ENCODE measurements around the gene SSC4D.

The SSC4D gene

DNA sequence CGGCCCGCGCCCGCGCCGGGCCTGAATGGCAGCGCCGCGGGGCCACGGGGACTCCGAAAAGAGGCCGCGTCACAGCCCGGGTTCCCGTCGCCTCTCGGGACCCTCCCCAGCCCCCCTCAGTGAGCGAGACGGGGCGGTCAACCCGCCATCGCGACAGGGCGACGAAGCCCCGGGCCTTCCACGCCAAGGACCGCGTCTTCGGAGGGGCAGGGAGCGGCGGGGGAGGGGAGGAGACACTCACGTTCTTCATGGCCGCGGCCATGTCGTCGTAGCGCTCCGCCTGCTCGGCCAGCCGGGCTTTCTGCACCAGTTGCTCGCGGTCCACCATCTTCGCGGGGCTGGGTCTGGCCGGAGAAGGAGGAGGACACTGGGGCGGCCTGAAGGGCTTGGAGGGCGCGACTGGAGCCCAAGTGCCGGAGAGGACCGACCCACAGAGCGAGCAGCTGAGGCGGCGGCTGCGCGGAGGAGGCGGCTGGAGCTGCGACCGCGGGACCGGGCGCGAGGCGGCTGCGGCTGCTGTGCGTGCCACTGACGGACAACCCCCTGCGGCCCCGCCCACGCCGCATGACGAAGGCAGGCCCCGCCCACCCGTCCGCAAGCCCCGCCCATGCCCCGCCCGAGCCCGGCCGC lies 50.9 kb downstream of the SSC4D start, which contains the start of gene YWHAG:
Gene YWHAG (minus strand): TSS at position 511 of the 630 bp plus-strand sequence. CDS start 183 bp downstream, at position 328.
- ATAC-seq (ENCODE audit: low read depth) (peak; percentile 74), DNase-seq (ENCODE audit: low spot score in 2 of 2) (peak; percentile 87 to 93)
- Mint-ChIP-seq H3K4me1 (peaks cover 25% of the 10 kb centered on the region), H3K9me3 (no peaks in the 10 kb centered on the region), H3K36me3 (peaks cover 10% of the 10 kb centered on the region), H3K4me3 (peak within 1 kb of the TSS; percentile 97), H3K27me3 (no peaks in the 10 kb centered on the region), H3K27ac (peak within 1 kb of the TSS; percentile 97)

DNA sequence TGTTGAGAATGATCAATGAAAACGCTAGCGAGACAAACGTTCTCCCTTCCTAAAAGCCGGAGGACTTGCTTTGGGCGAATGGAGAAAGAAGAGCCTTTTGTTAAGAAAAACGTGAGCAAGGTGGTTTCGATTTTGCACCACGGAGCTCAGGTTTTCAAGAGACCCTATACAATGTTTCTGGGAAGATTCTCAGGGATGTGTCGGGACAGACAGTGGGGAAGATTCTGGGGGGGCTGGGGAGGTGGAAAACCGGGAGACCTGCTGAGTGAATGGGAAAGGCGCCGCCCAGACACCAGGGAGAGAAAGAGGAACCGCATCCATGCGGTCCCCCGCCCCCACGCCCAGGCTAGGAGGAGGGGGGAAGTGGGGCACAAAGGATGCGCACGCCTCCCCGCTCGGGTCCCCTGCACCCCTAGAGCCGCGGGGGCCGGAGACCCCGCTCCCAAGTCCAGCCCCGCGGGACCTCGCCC lies 51.5 kb downstream of the SSC4D start:
- peak overlapping the region; percentile 97 for H3K27ac Mint-ChIP-seq
- peaks cover 10% of the 10 kb centered on the region for H3K36me3 Mint-ChIP-seq
- H3K9me3 Mint-ChIP-seq = no peaks in the 10 kb centered on the region
- H3K27me3 Mint-ChIP-seq = no peaks in the 10 kb centered on the region
- peak overlapping the region; percentile 87 for H3K4me3 Mint-ChIP-seq
- peaks cover 25% of the 10 kb centered on the region for H3K4me1 Mint-ChIP-seq
- DNase-seq (ENCODE audit: low spot score in 2 of 2) = peak; percentile 59 to 63
- peak; percentile 28 for ATAC-seq (ENCODE audit: low read depth)

DNA sequence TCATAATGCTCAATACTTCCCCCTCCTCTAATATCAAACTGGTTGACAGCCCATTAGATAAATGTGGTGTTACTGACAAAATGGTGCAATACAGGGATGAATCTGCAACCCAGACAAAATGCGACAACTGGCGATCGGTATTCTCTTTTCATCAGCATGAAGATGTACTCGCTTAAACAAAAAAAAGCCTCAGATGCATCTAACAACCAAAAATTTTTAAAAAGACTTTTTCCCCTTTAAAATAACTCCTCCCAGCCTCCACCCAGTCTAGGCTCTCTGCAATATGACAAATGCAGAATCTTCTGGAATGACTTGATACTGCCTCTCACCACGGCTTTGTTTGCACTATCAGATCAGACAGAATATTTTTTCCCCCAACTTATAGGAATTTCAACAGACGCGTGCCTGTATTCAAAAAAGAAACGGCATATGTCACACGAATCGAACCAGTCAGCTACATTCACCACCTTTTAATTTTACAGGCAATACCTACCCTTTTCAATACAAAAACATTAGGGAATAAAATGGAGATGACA lies 52.0 kb downstream of the SSC4D start:
- H3K4me3 Mint-ChIP-seq = peak overlapping the region; percentile 87
- H3K9me3 Mint-ChIP-seq = no peaks in the 10 kb centered on the region

DNA sequence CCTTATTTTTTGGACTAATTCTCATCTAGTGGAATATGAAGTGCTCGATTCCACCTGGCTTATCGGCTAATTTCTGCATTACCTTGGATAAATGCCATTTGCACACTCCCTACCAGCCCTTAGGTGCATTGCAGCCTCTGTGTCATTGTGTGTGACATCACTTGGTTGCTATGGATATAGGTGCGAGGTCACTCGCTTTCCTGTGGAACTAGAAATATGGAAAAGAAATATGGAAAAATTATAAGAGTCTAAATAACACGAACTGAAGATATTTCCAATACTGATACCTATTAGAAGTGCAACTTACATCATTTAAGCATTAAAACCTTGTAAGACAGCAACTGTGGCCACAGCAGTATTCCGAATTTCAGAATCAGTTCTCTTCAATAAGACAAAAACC lies 52.7 kb downstream of the SSC4D start:
- H3K27me3 Mint-ChIP-seq = no peaks in the 10 kb centered on the region
- H3K36me3 Mint-ChIP-seq = peaks cover 10% of the 10 kb centered on the region
- no peak overlapping the region for H3K27ac Mint-ChIP-seq
- ATAC-seq (ENCODE audit: low read depth) (no peak), DNase-seq (ENCODE audit: low spot score in 2 of 2) (no peak)
- no peaks in the 10 kb centered on the region for H3K9me3 Mint-ChIP-seq
- peak overlapping the region; percentile 87 for H3K4me3 Mint-ChIP-seq
- H3K4me1 Mint-ChIP-seq = peaks cover 30% of the 10 kb centered on the region

More for the DNA sequence above, 52.0 kb downstream of the SSC4D start:
- no peak for ATAC-seq (ENCODE audit: low read depth)
- no peak for DNase-seq (ENCODE audit: low spot score in 2 of 2)
- Mint-ChIP-seq H3K27me3 (no peaks in the 10 kb centered on the region), H3K4me1 (peaks cover 25% of the 10 kb centered on the region), H3K27ac (peak overlapping the region; percentile 97), H3K36me3 (peaks cover 10% of the 10 kb centered on the region)

DNA sequence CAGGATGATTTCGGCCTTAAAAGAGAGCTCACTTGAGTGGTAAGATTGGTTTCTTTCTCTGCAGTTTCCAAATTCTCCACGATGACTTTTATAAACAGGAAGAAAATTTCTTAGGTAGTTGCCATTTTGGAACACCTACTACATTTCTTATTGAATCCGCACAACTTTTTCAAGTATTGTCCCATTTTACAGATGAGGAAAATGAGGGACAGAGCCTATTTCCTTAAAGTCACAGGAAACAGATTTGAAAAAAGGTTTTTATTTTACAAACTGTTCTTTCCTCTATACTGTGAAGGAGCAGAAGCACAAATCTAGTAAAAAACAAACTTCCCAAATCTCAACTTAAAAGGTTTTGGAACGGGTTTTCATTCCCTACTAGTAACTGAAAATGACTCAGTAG lies 53.4 kb downstream of the SSC4D start:
- ATAC-seq (ENCODE audit: low read depth) (no peak), DNase-seq (ENCODE audit: low spot score in 2 of 2) (no peak)
- peaks cover 12% of the 10 kb centered on the region for H3K36me3 Mint-ChIP-seq
- no peak overlapping the region for H3K27ac Mint-ChIP-seq
- H3K4me3 Mint-ChIP-seq = no peak overlapping the region
- H3K27me3 Mint-ChIP-seq = no peaks in the 10 kb centered on the region
- peaks cover 36% of the 10 kb centered on the region for H3K4me1 Mint-ChIP-seq
- no peaks in the 10 kb centered on the region for H3K9me3 Mint-ChIP-seq

DNA sequence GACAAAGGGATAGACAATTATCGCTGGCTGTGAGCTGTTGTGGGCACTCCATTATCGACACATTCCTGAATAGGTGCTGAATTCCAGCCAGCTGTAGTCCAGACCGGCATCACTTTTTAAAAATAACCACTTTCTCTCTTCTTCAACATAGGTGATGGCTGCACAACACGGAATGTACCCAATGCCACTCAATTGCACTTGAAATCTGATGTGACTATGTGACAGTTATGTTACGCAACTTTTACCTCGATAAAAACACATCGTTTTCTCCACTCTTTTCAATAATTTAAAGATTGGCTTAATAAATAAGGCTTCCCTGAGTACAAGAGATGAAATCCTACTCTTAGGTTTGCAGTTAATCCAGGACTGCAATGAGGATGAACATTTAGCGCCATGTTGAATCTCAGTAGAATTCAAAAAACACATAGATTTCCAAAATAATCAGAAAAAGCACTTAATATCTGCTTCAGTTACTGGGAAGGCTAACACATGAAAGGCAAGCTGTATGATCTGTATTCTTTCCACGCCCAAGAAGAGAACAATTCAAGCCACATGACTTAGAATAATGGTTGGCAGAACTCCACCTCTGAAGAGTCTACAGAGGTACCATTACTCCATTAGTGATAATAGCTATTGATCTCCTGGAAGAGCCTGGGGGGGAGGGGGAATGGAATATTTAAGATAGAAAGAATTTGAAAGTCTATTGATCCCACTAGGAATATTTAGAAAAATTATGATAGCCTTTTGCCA lies 54.3 kb downstream of the SSC4D start:
- ATAC-seq (ENCODE audit: low read depth) (no peak), DNase-seq (ENCODE audit: low spot score in 2 of 2) (no peak)
- H3K36me3 Mint-ChIP-seq = peaks cover 13% of the 10 kb centered on the region
- no peaks in the 10 kb centered on the region for H3K9me3 Mint-ChIP-seq
- no peaks in the 10 kb centered on the region for H3K27me3 Mint-ChIP-seq
- H3K27ac Mint-ChIP-seq = no peak overlapping the region
- peaks cover 37% of the 10 kb centered on the region for H3K4me1 Mint-ChIP-seq
- no peak overlapping the region for H3K4me3 Mint-ChIP-seq

DNA sequence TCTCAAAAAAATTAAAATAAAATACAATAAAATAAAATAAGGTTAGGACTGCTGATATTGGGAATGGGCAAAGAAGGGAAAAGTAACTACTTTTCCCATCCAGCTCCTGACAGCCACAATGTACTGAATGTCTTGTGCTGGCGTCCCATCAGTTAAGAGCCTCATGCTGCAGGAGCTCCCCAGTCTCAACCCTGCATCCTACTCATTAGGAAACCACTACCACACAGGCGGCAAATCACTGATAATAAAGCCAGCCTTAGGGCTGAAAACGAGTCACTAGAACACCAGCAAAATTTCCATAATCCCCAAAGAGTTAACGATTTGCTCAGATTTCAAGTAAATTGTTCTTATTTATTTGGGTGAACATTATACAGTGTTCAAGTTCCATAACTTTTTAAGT lies 55.0 kb downstream of the SSC4D start:
- no peak for DNase-seq (ENCODE audit: low spot score in 2 of 2)
- ATAC-seq (ENCODE audit: low read depth) = no peak
- Mint-ChIP-seq H3K4me3 (no peak overlapping the region), H3K36me3 (peaks cover 13% of the 10 kb centered on the region), H3K27me3 (no peaks in the 10 kb centered on the region), H3K4me1 (peaks cover 34% of the 10 kb centered on the region), H3K27ac (no peak overlapping the region), H3K9me3 (no peaks in the 10 kb centered on the region)

DNA sequence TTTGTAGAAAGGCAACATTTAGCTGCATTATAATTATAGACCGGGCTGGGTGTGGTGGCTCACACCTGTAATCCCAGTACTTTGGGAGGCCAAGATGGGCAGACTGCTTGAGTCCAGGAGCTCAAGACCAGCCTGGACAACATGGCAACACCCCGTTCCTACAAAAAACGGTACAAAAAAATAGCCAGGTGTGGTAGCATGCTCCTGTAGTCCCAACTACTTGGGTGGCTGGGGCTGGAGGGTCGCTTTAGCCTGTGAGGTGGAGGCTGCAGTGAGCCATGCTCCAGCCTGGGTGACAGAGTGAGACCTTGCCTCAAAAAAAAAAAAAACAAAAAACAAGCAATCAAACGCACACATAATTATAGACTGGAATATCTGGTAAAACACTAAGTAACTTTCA lies 55.8 kb downstream of the SSC4D start:
- Mint-ChIP-seq H3K27ac (no peak overlapping the region), H3K4me3 (no peak overlapping the region), H3K27me3 (no peaks in the 10 kb centered on the region), H3K36me3 (peaks cover 15% of the 10 kb centered on the region), H3K9me3 (no peaks in the 10 kb centered on the region), H3K4me1 (peaks cover 36% of the 10 kb centered on the region)
- no peak for ATAC-seq (ENCODE audit: low read depth)
- no peak for DNase-seq (ENCODE audit: low spot score in 2 of 2)

DNA sequence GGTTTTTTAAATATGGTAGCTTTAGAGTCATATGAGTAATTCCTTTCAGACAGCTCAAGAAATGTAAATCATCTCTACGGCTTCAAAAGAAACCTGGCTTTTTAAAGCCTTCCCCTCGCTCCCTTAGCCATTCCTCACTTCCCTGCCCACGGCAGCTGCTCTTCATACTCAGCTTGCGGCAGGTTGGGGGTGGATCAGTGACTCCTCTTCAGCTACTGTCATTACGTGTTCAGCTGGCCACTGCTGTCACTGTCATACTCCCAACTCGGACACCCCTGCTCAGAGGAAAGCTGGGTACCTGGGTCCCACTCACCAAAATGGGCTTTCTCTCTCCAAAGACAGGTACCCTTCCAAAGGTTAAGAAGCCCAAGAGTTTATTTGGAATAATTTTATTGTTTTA lies 57.3 kb downstream of the SSC4D start:
- H3K4me1 Mint-ChIP-seq = peaks cover 34% of the 10 kb centered on the region
- H3K27me3 Mint-ChIP-seq = no peaks in the 10 kb centered on the region
- peaks cover 21% of the 10 kb centered on the region for H3K36me3 Mint-ChIP-seq
- ATAC-seq (ENCODE audit: low read depth) (no peak), DNase-seq (ENCODE audit: low spot score in 2 of 2) (no peak)
- H3K4me3 Mint-ChIP-seq = peak overlapping the region; percentile 22
- no peaks in the 10 kb centered on the region for H3K9me3 Mint-ChIP-seq
- H3K27ac Mint-ChIP-seq = peak overlapping the region; percentile 58

DNA sequence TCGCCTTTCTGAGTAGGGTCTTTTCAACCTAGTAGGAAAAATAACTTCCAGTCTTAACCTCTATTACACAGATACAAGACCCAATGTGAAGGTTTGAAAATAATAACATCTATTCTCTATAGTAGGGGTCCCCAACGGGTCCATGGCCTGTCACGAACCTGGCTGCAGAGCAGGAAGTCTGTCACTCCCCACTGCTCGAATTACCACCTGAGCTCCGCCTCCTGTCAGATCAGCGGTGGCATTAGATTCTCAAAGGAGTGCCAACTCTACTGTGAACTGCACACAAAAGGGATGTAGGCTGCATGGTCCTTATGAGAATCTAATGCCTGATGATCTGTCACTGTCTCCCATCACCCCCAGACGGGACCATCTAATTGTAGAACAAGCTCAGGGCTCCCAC lies 58.1 kb downstream of the SSC4D start:
- H3K9me3 Mint-ChIP-seq = no peaks in the 10 kb centered on the region
- H3K4me3 Mint-ChIP-seq = no peak overlapping the region
- ATAC-seq (ENCODE audit: low read depth) (no peak), DNase-seq (ENCODE audit: low spot score in 2 of 2) (no peak)
- no peak overlapping the region for H3K27ac Mint-ChIP-seq
- H3K4me1 Mint-ChIP-seq = peaks cover 38% of the 10 kb centered on the region
- H3K27me3 Mint-ChIP-seq = no peaks in the 10 kb centered on the region
- peaks cover 29% of the 10 kb centered on the region for H3K36me3 Mint-ChIP-seq

DNA sequence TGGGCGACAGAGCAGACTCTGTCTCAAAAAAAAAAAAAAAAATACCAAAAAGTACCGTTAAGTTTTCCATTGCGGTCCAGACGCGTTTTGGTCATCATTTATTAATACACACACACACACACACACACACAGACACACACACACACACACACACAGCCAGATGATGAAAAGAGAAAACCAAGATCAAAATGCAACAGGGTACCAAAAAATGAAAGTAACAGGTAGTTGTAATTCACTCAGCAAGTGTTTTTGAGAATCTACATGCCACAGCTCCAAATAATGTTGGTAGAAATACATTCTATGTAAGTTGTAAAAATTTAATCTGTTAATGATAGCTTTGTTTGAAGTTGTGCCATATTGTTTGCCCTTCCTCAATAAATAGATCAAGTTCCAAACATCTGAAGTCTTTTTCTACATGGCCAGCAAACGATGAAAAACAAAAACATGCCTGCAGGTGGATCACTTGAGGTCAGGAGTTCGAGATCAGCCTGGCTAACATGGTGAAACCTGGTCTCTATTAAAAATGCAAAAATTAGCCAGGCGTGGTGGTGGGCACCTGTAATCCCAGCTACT lies 60.1 kb downstream of the SSC4D start:
- H3K27ac Mint-ChIP-seq = no peak overlapping the region
- no peaks in the 10 kb centered on the region for H3K27me3 Mint-ChIP-seq
- H3K9me3 Mint-ChIP-seq = no peaks in the 10 kb centered on the region
- H3K36me3 Mint-ChIP-seq = peaks cover 31% of the 10 kb centered on the region
- H3K4me1 Mint-ChIP-seq = peaks cover 34% of the 10 kb centered on the region
- no peak for ATAC-seq (ENCODE audit: low read depth)
- DNase-seq (ENCODE audit: low spot score in 2 of 2) = no peak
- H3K4me3 Mint-ChIP-seq = no peak overlapping the region

DNA sequence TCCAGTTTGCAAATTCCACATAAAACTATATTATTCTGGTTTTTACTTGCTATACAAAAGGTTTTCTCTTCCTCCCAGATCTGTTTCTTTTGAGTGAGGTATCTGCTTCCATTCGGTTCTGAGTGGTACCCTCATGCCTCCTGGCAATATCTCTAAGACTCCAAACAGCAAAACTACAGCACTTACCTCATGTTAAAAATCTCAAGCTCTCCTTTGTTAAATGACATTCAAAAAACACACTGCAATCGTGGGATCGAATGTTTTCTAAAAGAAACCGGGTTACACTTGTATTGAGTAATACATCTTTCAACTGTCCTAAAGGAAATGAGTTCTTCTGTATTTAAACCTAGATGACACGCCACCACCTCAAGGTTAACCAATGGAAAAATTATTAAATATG lies 61.8 kb downstream of the SSC4D start:
- Mint-ChIP-seq H3K9me3 (no peaks in the 10 kb centered on the region), H3K36me3 (peaks cover 37% of the 10 kb centered on the region), H3K27ac (no peak overlapping the region), H3K4me3 (no peak overlapping the region), H3K27me3 (no peaks in the 10 kb centered on the region), H3K4me1 (peaks cover 40% of the 10 kb centered on the region)
- DNase-seq (ENCODE audit: low spot score in 2 of 2) (no peak), ATAC-seq (ENCODE audit: low read depth) (no peak)

DNA sequence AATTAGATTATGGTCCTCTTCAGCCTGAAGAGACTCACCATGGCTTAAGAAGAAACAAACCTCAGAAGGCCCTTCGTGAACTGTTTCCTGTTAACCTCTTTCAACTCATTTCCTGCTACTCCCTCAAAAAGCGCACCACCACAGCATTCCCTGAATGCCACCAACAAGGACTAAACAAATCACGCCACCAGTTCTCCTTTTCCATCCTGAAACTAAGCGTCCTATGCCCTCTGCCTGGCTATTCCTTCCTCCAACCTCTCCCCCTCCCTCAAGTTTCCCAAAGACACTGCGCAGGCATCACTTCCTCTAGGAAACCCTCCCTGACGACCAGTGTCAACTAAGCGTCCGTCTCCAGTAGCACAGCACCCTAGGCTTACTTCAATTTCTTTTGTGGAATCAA lies 62.7 kb downstream of the SSC4D start:
- Mint-ChIP-seq H3K27ac (no peak overlapping the region), H3K9me3 (no peaks in the 10 kb centered on the region), H3K36me3 (peaks cover 41% of the 10 kb centered on the region), H3K4me1 (peaks cover 43% of the 10 kb centered on the region), H3K27me3 (no peaks in the 10 kb centered on the region), H3K4me3 (no peak overlapping the region)
- ATAC-seq (ENCODE audit: low read depth) (no peak), DNase-seq (ENCODE audit: low spot score in 2 of 2) (no peak)

DNA sequence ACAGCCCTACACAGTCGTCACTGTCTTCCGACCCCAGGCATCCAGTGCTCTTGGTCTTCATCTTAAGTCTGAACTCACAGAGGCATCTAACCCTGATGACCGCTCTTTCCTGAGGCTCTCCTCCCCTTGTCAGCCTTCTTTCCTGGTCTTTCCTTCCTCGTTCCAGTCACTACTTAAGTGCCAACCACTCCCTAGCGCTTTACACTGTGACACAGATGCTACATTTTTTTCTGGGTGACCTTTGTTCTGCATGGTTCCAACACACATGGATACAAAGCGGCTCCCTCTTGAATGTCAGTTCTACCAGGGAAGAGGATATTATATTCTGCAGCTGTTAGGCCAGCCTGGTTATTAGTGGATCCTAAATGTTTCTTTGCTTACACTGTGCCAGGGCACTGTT lies 63.4 kb downstream of the SSC4D start:
- Mint-ChIP-seq H3K27ac (no peak overlapping the region), H3K9me3 (no peaks in the 10 kb centered on the region), H3K27me3 (no peaks in the 10 kb centered on the region), H3K36me3 (peaks cover 40% of the 10 kb centered on the region), H3K4me1 (peaks cover 38% of the 10 kb centered on the region), H3K4me3 (no peak overlapping the region)
- no peak for ATAC-seq (ENCODE audit: low read depth)
- no peak for DNase-seq (ENCODE audit: low spot score in 2 of 2)
